Upper lobe of left lung (tissue), 6 donors: ENCODE results near the gene ALKBH8. TPM values are rescaled to one million over a fixed set of nuclear protein-coding genes. Genes with fewer than 3 reads are reported as not detected.
A peak's percentile ranks its signal among the peaks of the same experiment; 100 is the strongest.

ENCODE experiments used
- ATAC-seq, 2 donors: fragments of 200-7000 bp; cut with Tn5 transposase; one replicate each; pipeline ENCODE4 v1.9.1; 2022; ENCODE audit warnings: mild to moderate bottlenecking in 2 of 2, moderate library complexity in 2 of 2; ENCODE audit not compliant: low FRiP score in 2 of 2
- DNase-seq, 2 donors: peaks; one replicate each; pipeline ENCODE4 v3.0.0-alpha.2; 2019 to 2020
- H3K27ac ChIP-seq, 4 donors: fragments of 200-600 bp; sonication (generic); one replicate each; pipeline ENCODE4 v1.5.1; 2016 to 2019
- H3K27me3 ChIP-seq, 4 donors: fragments of 200-600 bp; sonication (generic); one replicate each; pipeline ENCODE4 v1.5.1; 2017 to 2019
- H3K36me3 ChIP-seq, 4 donors: fragments of 200-600 bp; sonication (generic); one replicate each; pipeline ENCODE4 v1.5.1; 2016 to 2019
- H3K4me1 ChIP-seq, 4 donors: fragments of 200-600 bp; sonication (generic); one replicate each; pipeline ENCODE4 v1.5.1; 2018 to 2019
- H3K4me3 ChIP-seq, 4 donors: fragments of 200-600 bp; sonication (generic); one replicate each; pipeline ENCODE4 v1.5.1; 2017 to 2019; ENCODE audit warnings: mild to moderate bottlenecking in 2 of 4, moderate library complexity in 1 of 4
- H3K9me3 ChIP-seq, 4 donors: fragments of 200-600 bp; sonication (generic); one replicate each; pipeline ENCODE4 v1.5.1; 2018 to 2019
- CTCF ChIP-seq, 6 experiments: fragments of 450-650 bp in 4 of 6; fragments of 200-600 bp in 2 of 6; sonication (generic) in 2 of 6; IDR thresholded peaks; one replicate each; pipeline ENCODE4 v1.5.1; 2016 to 2019; ENCODE audit warnings: antibody characterized with exemption in 6 of 6
- EP300 ChIP-seq, 4 donors: sonication (generic); formaldehyde crosslinking; IDR thresholded peaks; one replicate each; pipeline ENCODE4 v1.5.1; 2017; ENCODE audit warnings: antibody characterized with exemption in 4 of 4, control low read depth in 2 of 4
- POLR2A ChIP-seq, 4 donors: fragments of 450-650 bp; IDR thresholded peaks; one replicate each; pipeline ENCODE4 v1.5.1; 2016 to 2017; ENCODE audit warnings: antibody characterized with exemption in 4 of 4, mild to moderate bottlenecking in 2 of 4
- POLR2AphosphoS5 ChIP-seq, 2 donors: sonication (generic); formaldehyde crosslinking; IDR thresholded peaks; one replicate each; pipeline ENCODE4 v1.5.1; 2017; ENCODE audit warnings: antibody characterized with exemption in 2 of 2
- WGBS, 2 donors: methylation state at CpG; one replicate each; pipeline ENCODE4 v1.1.5; 2017 to 2018; 5-methylcytosine and 5-hydroxymethylcytosine counted together
- total RNA-seq, 6 donors: library from RNA; depleted of rRNA in 4 of 6; stranded (reverse); fragments of >200 nt in 4 of 6; gene quantifications; one replicate each; pipeline versions ENCODE4 v1.1.0 to v1.2.1, GENCODE V29; 2016 to 2021
- donor health status: DM: no; HTN: no; CAD: no; lungs with moderate emphysema.
- donor health status: DM: no; HTN: yes; CAD: no; lungs with severe emphysema.

ALKBH8 gene
- total RNA-seq, 6 donors from 2014 or later, result 2.1 to 10.9 (median 6.5) TPM

- Histone ChIP-seq H3K27me3 (no peaks in the 10 kb centered on the region), H3K27ac (peak overlapping the region; percentile 80 to 90 (median 86)), H3K9me3 (no peaks in the 10 kb centered on the region), H3K4me1 (peaks cover 12 to 28% (median 18%) of the 10 kb centered on the region in 4 donors), H3K4me3 (peak overlapping the region; percentile 87 to 92 (median 90)), H3K36me3 (peaks cover 0 to 5% (median 0%) of the 10 kb centered on the region in 4 donors)
- DNase-seq (no peak), ATAC-seq (no peak)
- TF ChIP-seq POLR2A (IDR thresholded peaks at IDR 0.05), result no peak
- no peak for TF ChIP-seq EP300 (IDR thresholded peaks at IDR 0.05)
- TF ChIP-seq CTCF (IDR thresholded peaks at IDR 0.05), result no peak
- no peak for TF ChIP-seq POLR2AphosphoS5 (IDR thresholded peaks at IDR 0.05)
- WGBS, 2 donors, result 5 to 11% methylated on average over 6 of the region's 6 CpGs
Measured at GRCh38 chr11:107564877-107565218, 687 bp downstream of the ALKBH8 start.

- TF ChIP-seq CTCF (IDR thresholded peaks at IDR 0.05) (peak in 3 of 6 experiments; percentile 48 to 55 (median 50)), POLR2AphosphoS5 (IDR thresholded peaks at IDR 0.05) (no peak), EP300 (IDR thresholded peaks at IDR 0.05) (no peak), POLR2A (IDR thresholded peaks at IDR 0.05) (no peak)
- peaks cover 0 to 16% (median 0%) of the 10 kb centered on the region in 4 donors for H3K36me3 ChIP-seq
- H3K4me1 ChIP-seq, result peaks cover 12 to 28% (median 18%) of the 10 kb centered on the region in 4 donors
- no peak overlapping the region for H3K27ac ChIP-seq
- ATAC-seq (peak in 1 of 2 donors; percentile 51), DNase-seq (peak in 1 of 2 donors; percentile 28)
- H3K27me3 ChIP-seq, result no peaks in the 10 kb centered on the region
- H3K4me3 ChIP-seq, result no peak overlapping the region
- WGBS, 2 donors, result 1 to 2% methylated on average over 2 of the region's 2 CpGs
- no peaks in the 10 kb centered on the region for H3K9me3 ChIP-seq
Measured at GRCh38 chr11:107563702-107564101, 1.8 kb downstream of the ALKBH8 start.

- no peak overlapping the region for H3K27ac ChIP-seq
- 45 to 56% methylated on average over 4 of the region's 4 CpGs for WGBS, 2 donors
- no peak overlapping the region for H3K4me3 ChIP-seq
- H3K4me1 ChIP-seq, result peaks cover 12 to 28% (median 18%) of the 10 kb centered on the region in 4 donors
- TF ChIP-seq EP300 (IDR thresholded peaks at IDR 0.05) (no peak), CTCF (IDR thresholded peaks at IDR 0.05) (no peak), POLR2A (IDR thresholded peaks at IDR 0.05) (no peak), POLR2AphosphoS5 (IDR thresholded peaks at IDR 0.05) (no peak)
- ATAC-seq (no peak), DNase-seq (no peak)
- peaks cover 0 to 25% (median 0%) of the 10 kb centered on the region in 4 donors for H3K36me3 ChIP-seq
- no peaks in the 10 kb centered on the region for H3K27me3 ChIP-seq
- H3K9me3 ChIP-seq, result no peaks in the 10 kb centered on the region
Measured at GRCh38 chr11:107562647-107563208, 2.8 kb downstream of the ALKBH8 start.

- Histone ChIP-seq H3K27me3 (no peaks in the 10 kb centered on the region), H3K9me3 (no peaks in the 10 kb centered on the region), H3K27ac (no peak overlapping the region), H3K4me3 (no peak overlapping the region), H3K4me1 (peaks cover 12 to 28% (median 18%) of the 10 kb centered on the region in 4 donors), H3K36me3 (peaks cover 0 to 25% (median 0%) of the 10 kb centered on the region in 4 donors)
- DNase-seq, result no peak
- no peak for TF ChIP-seq CTCF (IDR thresholded peaks at IDR 0.05)
- no peak for ATAC-seq
Measured at GRCh38 chr11:107561688-107562087, 3.8 kb downstream of the ALKBH8 start.

GRCh38 chr11:107550304-107550703, 15.2 kb downstream of the ALKBH8 start:
- Histone ChIP-seq H3K4me3 (no peak overlapping the region), H3K27ac (peak overlapping the region in 3 of 4 donors; percentile 25 to 59 (median 50)), H3K4me1 (peaks cover 0 to 17% (median 4%) of the 10 kb centered on the region in 4 donors), H3K27me3 (no peaks in the 10 kb centered on the region), H3K36me3 (peaks cover 0 to 53% (median 1%) of the 10 kb centered on the region in 4 donors), H3K9me3 (no peaks in the 10 kb centered on the region)
- DNase-seq (peak in 1 of 2 donors; percentile 35), ATAC-seq (peak in 1 of 2 donors; percentile 41)
- WGBS, 2 donors, result 65 to 75% methylated on average over 4 of the region's 4 CpGs
- TF ChIP-seq POLR2AphosphoS5 (IDR thresholded peaks at IDR 0.05) (no peak), EP300 (IDR thresholded peaks at IDR 0.05) (no peak), POLR2A (IDR thresholded peaks at IDR 0.05) (no peak), CTCF (IDR thresholded peaks at IDR 0.05) (no peak)
